ENCODE results near the gene STOM. TPM values are rescaled to one million over a fixed set of nuclear protein-coding genes. Genes with fewer than 3 reads are reported as not detected.

Gene STOM
- polyA plus RNA-seq, 3 donors, result 23.8 to 66.9 (median 63.8) TPM

DNA sequence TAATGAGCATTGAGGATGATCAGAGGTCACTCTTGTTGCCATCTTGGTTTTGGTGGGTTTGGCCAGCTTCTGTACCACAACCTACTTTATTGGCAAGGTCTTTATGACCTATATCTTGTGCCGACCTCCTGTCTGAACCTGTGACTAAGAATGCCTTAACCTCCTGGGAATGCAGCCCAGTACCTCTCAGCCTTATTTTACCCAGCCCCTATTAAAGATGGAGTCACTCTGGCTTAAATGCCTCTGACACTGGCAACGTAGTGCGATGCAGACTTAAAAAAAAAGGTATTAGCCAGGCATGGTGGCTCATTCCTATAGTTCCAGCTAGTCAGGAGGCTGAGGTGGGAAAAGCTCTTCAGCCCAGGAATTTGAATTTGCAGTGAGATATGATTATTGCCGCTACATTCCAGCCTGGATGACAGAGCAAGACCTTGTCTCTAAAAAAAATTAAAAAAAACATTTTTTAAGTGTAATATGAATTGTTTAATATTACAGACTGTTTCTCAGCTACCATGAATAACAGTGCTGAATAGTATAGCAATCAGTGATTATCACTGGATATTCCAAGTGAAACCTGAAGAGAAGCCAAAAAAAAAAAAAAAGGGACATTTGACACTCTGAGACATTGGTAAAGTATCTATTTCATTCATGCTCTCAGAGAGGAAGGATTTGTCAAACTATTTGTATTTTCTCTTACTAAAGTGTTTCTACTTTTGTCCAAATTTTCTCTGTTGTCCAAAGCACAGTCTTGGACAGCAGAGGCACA, 18.3 kb upstream of the STOM start:
- peaks cover 23% of the 10 kb centered on the region for H3K4me1 Mint-ChIP-seq
- H3K27me3 Mint-ChIP-seq (ENCODE audit: low read depth in 3 of 3), result no peaks in the 10 kb centered on the region
- H3K4me3 Mint-ChIP-seq, result no peak overlapping the region
- Histone ChIP-seq H3K4me3 (replicated peaks in 1 of 3; ENCODE audit: low read depth in 2 of 3, low read length in 3 of 3) (no peak overlapping the region), H3K4me2 (replicated peaks; ENCODE audit: extremely low read depth, low read length, poor library complexity, severe bottlenecking) (no peak overlapping the region), H3K36me3 (replicated peaks in 1 of 2; ENCODE audit: control insufficient read depth in 1 of 2, insufficient read depth in 2 of 2, low read length in 2 of 2) (no peaks in the 10 kb centered on the region), H3K27ac (ENCODE audit: low read depth in 1 of 2, low read length in 2 of 2) (no peak overlapping the region), H3K9me3 (replicated peaks in 1 of 2; ENCODE audit: control insufficient read depth in 1 of 2, insufficient read depth in 1 of 2, low read length in 2 of 2) (no peaks in the 10 kb centered on the region), H3K27me3 (ENCODE audit: control insufficient read depth in 2 of 2, insufficient read depth in 2 of 2, low read length in 2 of 2) (no peaks in the 10 kb centered on the region), H3K9ac (ENCODE audit: insufficient read depth, low read length, poor library complexity, severe bottlenecking) (no peak overlapping the region), H3K4me1 (ENCODE audit: control insufficient read depth in 1 of 2, insufficient read depth in 2 of 2, low read length in 2 of 2) (peaks cover 6 to 11% of the 10 kb centered on the region in 2 donors), H4K20me1 (ENCODE audit: insufficient read depth, low read length) (no peaks in the 10 kb centered on the region), H3K79me2 (ENCODE audit: insufficient read depth, low read length) (no peaks in the 10 kb centered on the region), H2AFZ (ENCODE audit: insufficient read depth, low read depth, low read length, poor library complexity, severe bottlenecking) (no peak overlapping the region)
- DNase-seq, result no peak
- TF ChIP-seq, protein P1, sequence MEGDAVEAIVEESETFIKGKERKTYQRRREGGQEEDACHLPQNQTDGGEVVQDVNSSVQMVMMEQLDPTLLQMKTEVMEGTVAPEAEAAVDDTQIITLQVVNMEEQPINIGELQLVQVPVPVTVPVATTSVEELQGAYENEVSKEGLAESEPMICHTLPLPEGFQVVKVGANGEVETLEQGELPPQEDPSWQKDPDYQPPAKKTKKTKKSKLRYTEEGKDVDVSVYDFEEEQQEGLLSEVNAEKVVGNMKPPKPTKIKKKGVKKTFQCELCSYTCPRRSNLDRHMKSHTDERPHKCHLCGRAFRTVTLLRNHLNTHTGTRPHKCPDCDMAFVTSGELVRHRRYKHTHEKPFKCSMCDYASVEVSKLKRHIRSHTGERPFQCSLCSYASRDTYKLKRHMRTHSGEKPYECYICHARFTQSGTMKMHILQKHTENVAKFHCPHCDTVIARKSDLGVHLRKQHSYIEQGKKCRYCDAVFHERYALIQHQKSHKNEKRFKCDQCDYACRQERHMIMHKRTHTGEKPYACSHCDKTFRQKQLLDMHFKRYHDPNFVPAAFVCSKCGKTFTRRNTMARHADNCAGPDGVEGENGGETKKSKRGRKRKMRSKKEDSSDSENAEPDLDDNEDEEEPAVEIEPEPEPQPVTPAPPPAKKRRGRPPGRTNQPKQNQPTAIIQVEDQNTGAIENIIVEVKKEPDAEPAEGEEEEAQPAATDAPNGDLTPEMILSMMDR (IDR thresholded peaks at IDR 0.05), result no peak
- H3K9me3 Mint-ChIP-seq, result no peaks in the 10 kb centered on the region
- intact Hi-C loops (cut with micrococcal nuclease), result no loop called here
- H3K27ac Mint-ChIP-seq, result no peak overlapping the region
- WGBS (ENCODE audit: insufficient coverage), result no CpG with 5 or more reads among the region's 4 CpGs
- no peaks in the 10 kb centered on the region for H3K36me3 Mint-ChIP-seq

DNA sequence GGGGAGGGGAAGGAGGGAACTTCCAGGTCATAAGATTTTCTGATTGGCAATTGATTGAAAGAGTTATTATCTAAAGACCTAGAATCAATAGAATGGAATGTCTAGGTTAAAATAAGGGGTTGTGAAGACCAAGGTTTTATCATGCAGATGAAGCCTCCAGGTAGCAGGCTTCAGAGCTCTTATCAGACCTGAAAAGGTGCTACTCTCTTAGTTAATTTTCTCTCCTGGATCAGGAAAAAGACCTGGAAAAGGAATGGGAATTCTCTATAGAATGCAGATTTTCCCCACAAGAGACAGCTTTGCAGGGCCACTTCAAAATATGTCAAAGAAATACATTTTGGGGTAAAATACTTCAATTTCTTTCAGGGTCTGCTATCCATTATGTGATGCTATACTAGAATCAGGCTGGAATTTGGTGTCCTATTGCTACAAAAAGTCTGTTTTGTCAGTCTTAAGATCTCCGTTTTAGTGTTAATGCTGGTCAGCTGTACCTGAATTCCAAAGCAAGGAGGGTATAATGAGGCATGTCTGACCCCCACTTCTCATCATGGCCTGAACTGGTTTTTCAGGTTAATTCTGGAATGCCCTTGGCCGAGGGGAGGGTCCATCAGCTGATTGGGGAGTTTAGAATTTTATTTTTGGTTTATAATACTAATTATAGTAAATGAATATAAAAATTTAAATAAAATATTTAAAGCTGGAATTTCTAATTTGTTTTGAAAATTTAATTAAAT, 16.6 kb upstream of the STOM start:
- Mint-ChIP-seq H3K27ac (no peak overlapping the region), H3K4me3 (no peak overlapping the region), H3K9me3 (no peaks in the 10 kb centered on the region), H3K36me3 (no peaks in the 10 kb centered on the region), H3K27me3 (ENCODE audit: low read depth in 3 of 3) (no peaks in the 10 kb centered on the region), H3K4me1 (peaks cover 18% of the 10 kb centered on the region)
- Histone ChIP-seq H3K4me3 (replicated peaks in 1 of 3; ENCODE audit: low read depth in 2 of 3, low read length in 3 of 3) (no peak overlapping the region), H3K27ac (ENCODE audit: low read depth in 1 of 2, low read length in 2 of 2) (no peak overlapping the region), H3K79me2 (ENCODE audit: insufficient read depth, low read length) (no peaks in the 10 kb centered on the region), H3K4me2 (replicated peaks; ENCODE audit: extremely low read depth, low read length, poor library complexity, severe bottlenecking) (no peak overlapping the region), H2AFZ (ENCODE audit: insufficient read depth, low read depth, low read length, poor library complexity, severe bottlenecking) (no peak overlapping the region), H3K9ac (ENCODE audit: insufficient read depth, low read length, poor library complexity, severe bottlenecking) (no peak overlapping the region), H3K36me3 (replicated peaks in 1 of 2; ENCODE audit: control insufficient read depth in 1 of 2, insufficient read depth in 2 of 2, low read length in 2 of 2) (no peaks in the 10 kb centered on the region), H3K27me3 (ENCODE audit: control insufficient read depth in 2 of 2, insufficient read depth in 2 of 2, low read length in 2 of 2) (no peaks in the 10 kb centered on the region), H4K20me1 (ENCODE audit: insufficient read depth, low read length) (no peaks in the 10 kb centered on the region), H3K9me3 (replicated peaks in 1 of 2; ENCODE audit: control insufficient read depth in 1 of 2, insufficient read depth in 1 of 2, low read length in 2 of 2) (no peaks in the 10 kb centered on the region), H3K4me1 (ENCODE audit: control insufficient read depth in 1 of 2, insufficient read depth in 2 of 2, low read length in 2 of 2) (peaks cover 4 to 6% of the 10 kb centered on the region in 2 donors)
- TF ChIP-seq, protein P1 (IDR thresholded peaks at IDR 0.05), result no peak
- intact Hi-C loops (cut with micrococcal nuclease), result no loop called here
- DNase-seq, result no peak
- WGBS (ENCODE audit: insufficient coverage), result 89% methylated on average over 1 of the region's 2 CpGs
